Measurements from ENCODE around the gene MAP3K15.
A peak's percentile ranks its signal among the peaks of the same experiment; 100 is the strongest.

The MAP3K15 gene

DNA sequence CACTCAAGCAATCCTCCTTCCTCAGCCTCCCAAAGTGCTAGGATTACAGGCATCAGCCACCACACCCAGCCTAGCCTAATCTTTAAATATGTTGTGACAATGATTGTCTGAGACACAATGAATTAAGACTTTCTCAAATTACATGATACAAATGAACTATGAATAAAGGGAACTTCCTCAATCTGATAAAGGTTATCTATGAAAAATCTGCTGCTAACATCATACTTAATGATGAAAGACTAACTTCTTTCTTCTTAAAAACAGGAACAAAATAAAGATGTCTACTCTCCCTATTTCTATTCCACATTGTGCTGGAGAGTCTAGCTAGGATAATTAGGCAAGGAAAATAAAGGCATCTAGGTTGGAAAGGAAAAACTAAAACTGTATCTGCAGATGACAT, 111.6 kb downstream of the MAP3K15 start:
- no peak for DNase-seq (ENCODE audit: extremely low read depth in 1 of 2, low read depth in 1 of 2)

DNA sequence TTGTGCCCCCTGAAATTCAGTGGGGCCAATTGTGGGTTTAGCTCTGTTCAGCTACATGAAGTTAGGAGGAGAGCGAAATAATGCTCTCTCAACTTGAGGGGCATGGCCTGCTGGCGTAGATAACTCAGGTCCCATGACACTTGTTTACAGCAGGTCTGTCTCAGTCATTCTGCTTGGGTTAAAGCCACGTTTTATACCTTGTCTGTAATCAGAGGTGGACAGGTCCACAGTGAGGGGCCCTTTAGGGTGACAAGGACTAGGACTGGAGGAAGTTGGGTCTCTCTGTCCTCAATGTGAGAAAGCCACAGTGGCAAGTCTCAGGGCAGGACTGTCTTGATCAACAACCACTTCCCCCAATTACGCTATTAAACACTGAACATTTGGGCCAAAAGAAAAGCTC, 122.6 kb downstream of the MAP3K15 start:
- DNase-seq (ENCODE audit: extremely low read depth in 1 of 2, low read depth in 1 of 2): no peak

DNA sequence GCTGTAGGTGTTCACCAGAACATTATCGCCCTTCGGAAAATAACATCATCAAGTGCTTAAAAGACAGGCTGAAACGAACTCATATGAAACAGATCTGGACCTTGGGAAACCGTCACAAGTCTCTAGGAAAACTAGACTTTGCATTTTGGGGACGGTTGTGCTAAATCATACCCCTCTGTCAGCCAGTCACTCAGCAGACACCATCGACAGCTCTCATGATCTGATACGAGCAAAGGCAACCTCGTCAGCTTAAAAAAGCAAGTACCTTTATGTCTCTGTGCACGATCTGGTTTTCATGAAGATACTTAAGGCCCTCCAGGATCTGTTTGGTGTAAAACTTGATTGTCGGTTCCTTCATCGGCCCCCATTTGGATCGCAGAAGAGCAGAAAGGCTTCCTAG, 123.2 kb downstream of the MAP3K15 start:
- DNase-seq (ENCODE audit: extremely low read depth in 1 of 2, low read depth in 1 of 2): no peak

DNA sequence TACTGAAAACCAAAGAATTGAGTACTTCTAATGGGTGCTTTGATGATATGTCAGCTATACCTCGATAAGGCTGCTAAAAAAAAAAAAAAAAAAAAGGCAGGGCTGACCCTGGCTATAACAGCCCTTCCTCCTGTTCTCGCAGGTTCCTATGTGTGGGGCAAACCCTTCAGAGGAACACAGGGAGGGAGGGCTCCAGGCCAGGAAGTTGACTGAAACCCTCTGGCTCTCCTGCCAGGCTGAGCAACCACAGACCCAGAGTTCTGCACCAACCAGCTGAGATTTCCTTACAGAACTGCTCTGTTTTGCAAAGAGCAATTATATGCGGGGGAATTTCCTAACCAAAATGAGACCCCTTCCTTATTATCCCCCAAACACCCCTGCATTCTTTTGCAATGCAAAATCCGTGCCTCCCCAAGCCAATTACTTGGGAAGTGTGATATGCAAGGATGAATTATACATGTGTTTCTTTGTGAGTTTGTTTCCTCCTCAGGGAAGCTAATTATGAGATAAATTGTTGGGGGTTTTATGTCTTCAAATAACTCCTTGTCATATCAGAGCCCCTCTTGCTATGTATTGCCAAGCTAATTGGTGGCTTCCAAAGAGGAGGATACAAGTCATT, 126.0 kb downstream of the MAP3K15 start:
- DNase-seq (ENCODE audit: extremely low read depth in 1 of 2, low read depth in 1 of 2): no peak

DNA sequence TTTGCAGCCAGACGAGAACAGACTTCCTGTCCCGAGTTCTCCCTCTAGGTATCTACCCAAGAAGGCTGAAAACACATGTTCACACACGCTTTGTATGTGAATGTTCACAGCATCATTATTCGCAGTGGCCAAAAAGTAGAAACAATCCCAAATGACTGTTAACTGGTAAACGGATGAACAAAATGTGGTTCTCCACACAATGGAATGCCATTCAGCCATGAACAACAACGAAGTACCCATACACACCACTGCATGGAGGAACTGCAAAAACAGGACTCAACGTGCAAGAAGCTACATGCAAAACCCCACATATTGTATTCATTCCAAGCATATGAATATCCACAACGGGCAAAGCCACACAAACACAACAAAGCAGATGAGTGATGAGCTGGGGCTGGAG, 126.6 kb downstream of the MAP3K15 start:
- DNase-seq (ENCODE audit: extremely low read depth in 1 of 2, low read depth in 1 of 2): no peak

DNA sequence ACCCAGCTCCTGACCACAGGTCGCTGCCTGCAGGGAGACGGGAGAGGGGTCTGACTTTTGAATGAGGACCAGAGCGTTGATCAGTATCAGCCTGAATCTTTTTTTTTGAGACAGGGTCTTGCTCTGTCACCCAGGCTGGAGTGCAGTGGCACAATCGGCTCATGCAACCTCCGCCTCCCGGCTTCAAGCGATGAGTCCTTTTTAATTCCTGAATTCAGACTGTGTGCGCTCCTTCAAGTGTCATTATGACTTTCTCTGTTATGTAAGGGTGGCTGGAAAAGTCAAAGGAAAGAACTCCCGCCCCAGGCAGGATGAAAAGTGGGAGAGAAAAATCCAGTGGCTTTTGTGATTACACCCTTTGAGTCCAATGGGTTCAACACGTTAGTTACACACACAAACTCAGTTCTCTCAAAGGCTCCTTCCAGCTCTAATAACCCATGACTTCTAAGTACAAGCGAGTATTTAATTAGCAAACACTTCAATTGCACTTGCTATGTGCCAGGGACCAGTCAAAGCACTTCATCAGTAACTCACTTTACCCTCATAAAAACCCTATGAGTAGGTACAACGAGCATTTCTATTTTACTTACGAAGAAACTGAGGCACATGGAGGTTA, 127.1 kb downstream of the MAP3K15 start:
- no peak for DNase-seq (ENCODE audit: extremely low read depth in 1 of 2, low read depth in 1 of 2)

DNA sequence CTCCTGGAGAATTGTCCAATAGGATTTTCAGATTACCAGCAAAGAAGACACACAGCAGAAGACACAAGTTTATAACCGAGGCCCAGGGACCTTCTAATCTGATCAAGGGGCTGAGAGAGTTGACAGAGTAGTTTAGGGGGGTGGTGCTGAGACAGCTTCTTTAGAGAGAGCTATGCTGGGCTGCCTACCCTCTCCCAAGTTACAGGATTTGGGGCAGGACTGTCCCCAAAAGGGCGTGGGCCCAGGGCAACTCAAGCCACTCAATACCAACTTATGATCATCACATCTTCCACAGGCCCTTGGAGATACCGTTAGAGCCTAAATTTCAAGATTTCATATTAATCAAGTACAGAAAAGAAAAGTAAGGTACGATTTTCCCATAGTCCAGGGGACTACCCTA, 128.6 kb downstream of the MAP3K15 start:
- no peak for DNase-seq (ENCODE audit: extremely low read depth in 1 of 2, low read depth in 1 of 2)

DNA sequence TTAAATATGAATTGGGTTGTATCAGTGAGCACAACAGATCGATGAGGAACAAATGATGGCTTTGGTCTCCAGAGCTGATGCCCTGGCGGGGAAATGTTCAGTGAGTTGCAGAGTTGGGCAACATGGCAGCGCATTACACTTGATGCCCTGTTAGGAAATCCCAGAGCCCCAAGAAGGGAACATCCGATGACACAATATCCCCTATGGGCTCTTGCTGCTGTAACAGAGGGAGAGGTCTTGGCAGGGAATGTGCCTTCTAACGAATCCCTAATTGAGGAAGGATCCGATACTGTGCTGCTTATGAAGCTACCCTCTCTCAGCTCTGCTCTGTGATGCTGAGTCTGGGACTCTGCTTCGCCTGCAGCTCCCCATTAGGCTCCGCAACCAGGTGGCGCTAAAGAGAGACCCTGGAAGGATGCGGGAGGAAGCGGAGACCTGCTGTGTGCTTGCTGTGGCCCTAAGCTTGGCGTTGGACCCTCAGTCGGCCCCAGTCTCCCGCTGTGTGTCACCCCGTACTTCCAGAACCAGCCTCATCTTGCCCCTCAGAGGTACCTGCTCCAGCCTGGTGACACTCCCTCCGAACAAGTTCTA, 132.7 kb downstream of the MAP3K15 start:
- DNase-seq (ENCODE audit: extremely low read depth in 1 of 2, low read depth in 1 of 2): peak; percentile 8 to 38

DNA sequence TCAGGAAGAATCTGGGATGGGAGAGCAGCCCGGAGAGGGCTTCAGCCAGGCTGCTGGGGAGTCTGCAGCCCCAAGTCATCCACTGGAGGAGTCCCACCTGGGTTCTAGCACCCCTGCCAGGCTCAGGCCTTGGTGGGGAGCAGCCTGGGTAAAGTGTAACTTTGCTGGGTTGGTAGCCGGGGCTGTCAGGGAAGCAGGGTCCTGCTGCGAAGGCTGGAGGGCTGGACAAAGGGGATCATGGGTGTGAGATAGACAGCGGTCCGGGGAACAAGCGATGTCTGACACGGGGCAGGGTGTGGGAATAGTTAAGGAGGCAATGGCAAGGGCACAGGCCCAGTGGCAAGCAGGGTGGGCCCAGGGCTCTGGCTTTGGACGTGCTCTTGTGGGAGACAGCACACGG, 134.0 kb downstream of the MAP3K15 start:
- DNase-seq (ENCODE audit: extremely low read depth in 1 of 2, low read depth in 1 of 2): no peak

DNA sequence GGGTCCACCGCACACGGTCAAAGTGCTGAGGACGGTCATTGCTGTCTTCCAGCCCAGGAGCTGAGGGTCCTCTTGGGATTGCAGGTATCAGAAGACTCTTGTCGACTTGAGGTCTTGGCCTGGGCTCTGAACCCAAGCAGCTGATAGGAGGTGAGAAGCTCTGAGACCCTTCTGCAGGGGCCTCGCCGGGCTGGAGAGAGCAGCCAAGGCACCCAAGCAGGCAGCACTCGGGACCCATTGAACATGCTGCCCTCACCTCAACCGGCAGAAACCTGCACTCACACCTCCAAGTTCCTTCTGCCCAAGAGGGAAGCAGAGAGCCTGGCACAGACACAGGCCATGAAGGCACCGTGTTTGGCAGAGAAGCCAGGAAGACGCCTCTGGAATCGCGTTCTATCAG, 137.5 kb downstream of the MAP3K15 start:
- no peak for DNase-seq (ENCODE audit: extremely low read depth in 1 of 2, low read depth in 1 of 2)

DNA sequence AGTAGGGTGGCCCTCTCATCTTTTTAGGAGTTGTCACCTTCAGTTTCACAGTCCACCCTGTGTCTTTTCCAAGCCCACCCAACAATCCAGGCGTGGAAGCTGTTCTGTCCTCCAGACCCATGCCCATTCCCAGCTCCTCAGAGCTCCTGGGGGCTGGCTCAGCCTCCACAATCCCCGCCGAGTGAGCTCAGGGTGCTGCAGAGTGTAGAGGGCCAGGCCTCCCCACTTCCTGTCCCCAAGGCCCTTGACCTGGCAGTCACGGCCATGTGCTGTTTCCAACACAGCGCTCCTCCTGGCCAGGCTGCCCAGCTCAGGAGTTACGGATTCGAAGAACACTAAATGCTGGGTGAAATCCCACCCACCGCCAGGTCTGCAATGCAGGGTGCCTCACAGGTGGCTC, 139.8 kb downstream of the MAP3K15 start:
- no peak for DNase-seq (ENCODE audit: extremely low read depth in 1 of 2, low read depth in 1 of 2)

DNA sequence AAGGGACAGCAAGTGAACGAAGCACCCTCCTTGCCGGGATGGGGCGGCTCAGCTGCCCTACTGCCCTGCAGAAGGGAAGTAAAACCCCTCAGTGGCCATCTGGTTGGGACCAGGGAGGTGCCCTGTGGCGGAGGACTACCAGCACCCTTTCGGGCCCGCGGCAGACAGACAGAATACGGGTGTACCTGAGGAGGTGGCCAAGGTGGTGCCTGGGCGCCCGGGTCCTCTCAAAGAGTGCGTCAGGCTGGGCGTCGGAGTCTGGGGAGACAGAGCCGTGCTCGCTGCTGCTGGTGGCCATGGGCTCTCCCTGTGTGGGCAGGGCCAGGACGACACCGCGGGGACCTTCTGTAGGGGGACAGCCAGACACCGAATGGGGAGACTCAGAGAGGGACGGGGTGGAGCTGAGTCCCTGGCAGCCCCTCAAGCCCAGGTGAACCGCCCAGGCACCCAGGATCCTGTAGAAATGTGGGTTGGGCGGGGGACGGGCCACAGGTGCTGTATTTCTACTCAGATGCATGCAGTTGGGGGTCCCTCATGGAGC, 141.9 kb downstream of the MAP3K15 start:
- no peak for DNase-seq (ENCODE audit: extremely low read depth in 1 of 2, low read depth in 1 of 2)

DNA sequence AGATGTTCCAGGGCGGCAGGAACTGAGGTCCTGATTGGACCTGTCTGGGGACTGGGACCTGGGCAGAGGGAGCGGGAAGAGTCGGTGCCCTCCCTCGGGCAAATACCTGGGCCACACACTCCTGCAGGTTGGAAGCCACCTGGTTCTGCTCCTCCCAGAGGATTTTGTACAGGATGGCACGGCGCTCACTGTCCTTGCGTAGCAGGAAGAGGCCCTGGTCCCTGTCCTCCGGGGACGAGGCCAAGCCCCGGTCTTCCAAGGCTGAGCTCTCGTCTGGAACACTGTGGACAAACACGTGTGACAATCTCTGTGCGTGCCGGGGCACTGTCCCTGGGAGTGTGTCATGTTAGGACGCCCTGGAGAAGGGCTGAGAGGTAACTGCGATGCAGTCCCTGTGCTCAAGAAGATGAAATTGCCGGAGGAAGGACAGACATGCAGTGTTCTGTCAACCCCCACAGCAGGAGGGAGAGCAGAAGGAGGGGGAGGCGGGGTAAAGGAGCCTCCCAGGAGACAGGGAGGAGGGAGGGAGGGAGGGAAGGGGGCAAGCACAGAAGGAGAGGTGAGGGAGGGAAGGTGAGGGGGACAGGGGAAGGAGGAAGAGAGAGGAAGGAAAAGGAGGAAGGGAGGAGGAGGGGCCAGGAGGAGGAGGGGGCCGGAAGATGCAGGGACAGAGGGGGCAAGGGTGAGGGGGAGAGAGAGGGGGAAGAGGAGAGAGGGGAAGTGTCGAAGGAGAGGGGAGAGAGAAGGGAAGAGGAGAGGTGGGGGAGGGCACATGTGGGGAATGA, 142.6 kb downstream of the MAP3K15 start:
- no peak for DNase-seq (ENCODE audit: extremely low read depth in 1 of 2, low read depth in 1 of 2)

DNA sequence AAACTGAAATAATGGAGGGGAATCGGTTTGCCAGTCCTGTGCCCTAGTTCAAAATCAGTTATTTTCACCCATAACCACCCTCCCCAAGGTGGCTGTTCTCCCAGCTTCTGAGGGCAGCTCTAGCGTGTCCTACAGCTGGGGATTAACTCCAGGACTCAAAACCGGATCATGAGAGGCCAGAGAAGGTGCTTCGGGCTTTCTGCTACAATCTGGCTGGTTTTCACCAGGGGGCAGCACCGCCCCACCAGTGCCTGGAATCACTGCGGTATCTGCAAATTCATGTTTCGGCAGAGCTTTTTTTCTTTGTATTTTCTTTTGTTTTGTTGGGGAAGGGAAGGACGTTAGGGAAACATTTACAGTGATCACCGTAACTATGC, 143.2 kb downstream of the MAP3K15 start:
- DNase-seq (ENCODE audit: extremely low read depth in 1 of 2, low read depth in 1 of 2): peak; percentile 33 to 39

DNA sequence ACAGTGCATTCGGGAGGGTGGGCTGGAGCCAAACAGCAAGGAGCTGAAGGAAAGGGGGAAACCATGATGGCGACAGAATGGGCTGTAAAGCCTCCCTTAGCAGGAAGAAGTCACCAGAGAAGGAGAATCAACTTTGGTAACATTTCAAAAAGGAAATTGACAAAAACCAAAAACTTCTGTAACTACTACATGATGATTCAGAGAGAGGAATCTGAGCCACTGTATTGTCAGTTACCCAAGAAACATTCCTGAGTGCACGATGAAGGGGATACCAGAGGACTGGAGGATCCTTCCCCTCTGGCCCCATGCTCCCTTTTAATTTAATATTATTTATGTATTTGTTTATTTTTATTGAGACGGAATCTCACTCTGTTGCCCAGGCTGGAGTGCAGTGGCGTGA, 145.2 kb downstream of the MAP3K15 start:
- no peak for DNase-seq (ENCODE audit: extremely low read depth in 1 of 2, low read depth in 1 of 2)

DNA sequence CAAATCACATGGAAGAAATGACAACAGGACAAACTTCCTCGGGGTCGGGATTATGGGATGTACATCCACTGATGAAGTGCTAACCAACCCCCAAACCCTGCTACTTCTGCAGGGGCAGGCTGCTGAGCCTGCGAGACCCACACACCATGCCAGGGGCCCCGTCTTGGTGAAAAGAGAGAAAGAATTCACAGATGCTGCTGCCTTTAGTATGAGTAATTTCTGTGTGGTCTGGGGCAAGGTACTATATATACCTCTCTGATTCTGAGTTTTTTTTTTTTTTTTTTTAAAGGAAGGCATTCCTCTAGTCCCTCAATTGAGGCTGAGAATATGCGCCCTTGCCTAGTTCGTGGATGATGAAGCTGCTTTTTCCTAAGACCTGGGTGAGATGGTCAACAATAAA, 146.7 kb downstream of the MAP3K15 start:
- DNase-seq (ENCODE audit: extremely low read depth in 1 of 2, low read depth in 1 of 2): no peak

DNA sequence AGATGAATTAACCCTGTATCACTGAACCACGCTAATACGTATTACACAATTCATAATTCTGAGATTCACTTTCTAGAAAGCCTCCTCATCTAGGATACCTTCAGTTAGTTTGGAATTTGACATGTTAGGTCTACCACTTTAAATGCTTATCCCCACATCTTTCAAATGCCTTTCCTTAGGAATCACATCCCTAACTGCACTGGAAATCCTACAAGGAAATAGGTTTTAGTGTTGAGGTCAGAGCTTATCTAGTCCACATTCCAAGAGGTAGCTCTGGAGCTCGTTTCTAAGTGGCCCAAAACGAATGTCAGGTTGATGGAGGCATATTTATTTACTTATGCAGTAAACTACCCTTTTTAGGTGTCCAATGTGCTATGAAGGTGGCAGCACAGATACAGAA, 153.6 kb downstream of the MAP3K15 start:
- no peak for DNase-seq (ENCODE audit: extremely low read depth in 1 of 2, low read depth in 1 of 2)

DNA sequence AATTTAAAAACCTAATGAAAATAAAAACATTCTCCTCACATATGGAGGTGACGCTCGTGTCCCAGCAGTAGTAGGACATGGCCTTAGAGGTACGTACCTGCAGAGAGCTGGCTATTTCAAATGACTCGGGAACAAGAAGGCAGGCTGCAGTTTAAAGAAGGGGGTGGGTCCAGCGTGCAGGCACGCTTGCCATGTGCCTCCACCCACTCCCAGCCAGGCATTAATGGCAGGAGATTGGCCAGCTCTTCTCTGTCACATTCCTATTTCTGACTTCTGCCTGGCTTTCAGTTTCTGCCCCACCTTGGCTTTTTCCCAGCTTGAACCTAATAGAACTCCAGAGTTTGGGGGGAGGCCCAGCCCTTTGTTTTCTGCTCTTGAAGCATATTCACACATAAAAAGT, 154.4 kb downstream of the MAP3K15 start:
- DNase-seq (ENCODE audit: extremely low read depth in 1 of 2, low read depth in 1 of 2): no peak

DNA sequence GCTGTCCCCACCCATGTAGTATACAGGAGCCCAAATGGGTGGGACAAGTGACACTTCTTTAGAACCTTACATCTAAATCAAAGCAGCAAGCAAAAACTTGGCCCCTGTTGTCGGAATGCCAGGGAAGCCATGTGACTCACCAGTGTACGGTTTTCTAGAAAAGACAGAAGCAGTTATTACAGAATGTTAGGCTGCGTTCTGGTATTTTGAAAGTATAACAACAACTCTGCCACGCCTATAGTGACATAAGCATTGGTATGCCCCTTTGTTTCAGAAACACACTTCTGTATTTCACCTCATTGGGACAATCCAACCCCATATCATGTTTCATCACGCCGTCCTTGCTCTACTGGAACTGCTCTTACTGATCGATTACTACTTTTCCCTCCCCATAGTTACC, 156.8 kb downstream of the MAP3K15 start:
- no peak for DNase-seq (ENCODE audit: extremely low read depth in 1 of 2, low read depth in 1 of 2)

DNA sequence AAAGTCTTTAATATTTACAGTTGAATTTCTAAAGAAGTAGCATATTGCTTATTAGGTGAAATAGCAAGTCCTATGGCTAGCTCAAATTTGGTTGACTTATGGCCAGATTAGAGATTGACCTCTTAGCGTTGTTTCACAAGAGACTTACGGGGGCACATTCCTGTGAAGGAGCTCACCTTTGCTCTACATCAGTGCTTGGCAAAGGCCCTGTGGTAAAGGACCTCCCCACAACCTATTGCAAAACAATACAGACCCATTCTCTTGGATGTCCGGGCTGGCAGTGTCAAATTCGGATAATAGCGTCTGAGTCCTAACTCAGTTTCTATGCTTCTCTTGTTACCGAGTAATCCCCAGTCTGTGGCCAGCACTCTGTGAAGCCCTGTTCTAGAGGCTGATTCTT, 160.7 kb downstream of the MAP3K15 start:
- DNase-seq (ENCODE audit: extremely low read depth in 1 of 2, low read depth in 1 of 2): no peak

DNA sequence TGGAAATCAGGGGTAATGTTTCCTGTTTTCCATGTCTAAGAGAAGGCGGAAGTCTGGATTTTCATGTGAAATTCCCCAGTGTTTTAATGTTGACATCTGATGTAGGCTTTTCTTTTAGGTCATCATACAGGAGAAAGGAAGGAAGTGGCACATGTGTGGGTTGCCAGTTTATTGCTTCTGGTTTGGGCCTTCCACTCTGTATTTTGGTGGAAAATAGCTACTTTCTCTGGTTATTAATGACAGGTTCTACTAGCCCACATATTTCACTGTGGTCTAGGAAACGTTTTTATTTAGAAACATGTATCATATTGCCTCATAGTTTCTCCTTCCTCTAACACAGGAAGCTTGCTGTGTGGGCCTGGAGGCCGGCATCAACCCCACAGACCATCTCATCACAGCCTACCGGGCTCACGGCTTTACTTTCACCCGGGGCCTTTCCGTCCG, 164.3 kb downstream of the MAP3K15 start:
- DNase-seq (ENCODE audit: extremely low read depth in 1 of 2, low read depth in 1 of 2): no peak

DNA sequence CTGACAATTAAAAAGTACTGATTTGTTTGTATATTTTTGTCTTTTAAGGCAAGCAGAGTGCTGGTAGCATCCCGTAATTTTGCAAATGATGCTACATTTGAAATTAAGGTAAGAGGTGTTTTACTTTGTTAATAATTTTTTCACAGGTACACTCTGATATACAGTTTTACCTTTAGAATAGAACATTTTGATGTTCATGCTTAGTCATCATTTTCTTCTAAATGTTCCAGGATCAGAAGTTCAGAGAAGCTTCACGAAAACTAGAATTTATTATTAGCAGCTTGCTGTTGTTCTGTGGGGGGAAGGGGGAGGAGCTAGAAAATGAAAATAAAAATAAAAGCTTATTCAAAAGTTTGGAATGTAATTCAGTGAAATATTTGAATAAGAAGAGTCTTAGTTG, 166.0 kb downstream of the MAP3K15 start:
- no peak for DNase-seq (ENCODE audit: extremely low read depth in 1 of 2, low read depth in 1 of 2)
